AG04450 (cell line): ENCODE measurements around the gene TASOR. TPM values are rescaled to one million over a fixed set of nuclear protein-coding genes. Genes with fewer than 3 reads are reported as not detected.

ENCODE experiments used
- CTCF ChIA-PET: fragments of 300-600, 350-600 bp; formaldehyde crosslinking; extraction: SDS; loops from one replicate; lab custom pipeline; 2022; ENCODE audit warnings: antibody characterized with exemption, inconsistent platforms; lab: Charles Lee
- POLR2A ChIA-PET: fragments of 350-600 bp; formaldehyde crosslinking; extraction: SDS; loops from one replicate; lab custom pipeline; 2021; ENCODE audit warnings: antibody characterized with exemption, inconsistent platforms; lab: Yijun Ruan, JAX
- DNase-seq: peaks from one replicate; pipeline ENCODE4 v3.0.0-alpha.2; 2011; ENCODE audit warnings: low read depth, low spot score
- H3K27ac ChIP-seq: one replicate; pipeline ENCODE4 v1.5.1; 2012; ENCODE audit warnings: low read depth, low read length, control low read depth
- H3K27me3 ChIP-seq: one replicate; pipeline ENCODE4 v1.6.0; 2012; ENCODE audit warnings: low read length; ENCODE audit not compliant: control insufficient read depth, insufficient read depth
- H3K4me3 ChIP-seq: 2 replicates; pipeline ENCODE4 v1.5.1; 2011; ENCODE audit warnings: mild to moderate bottlenecking, low read depth, low read length, control low read depth
- H3K9me3 ChIP-seq: 2 replicates; pipeline ENCODE4 v1.5.1; 2012; ENCODE audit warnings: low read length; ENCODE audit not compliant: control insufficient read depth, insufficient read depth
- polyA plus RNA-seq: library from polyadenylated mRNA; depleted of rRNA; stranded (reverse); fragments of >200 nt; gene quantifications from 2 replicates; pipeline ENCODE4 v1.2.3, GENCODE V29; 2011
- TF ChIP-seq, protein P1 (sequence below): IDR thresholded peaks from 2 replicates; pipeline ENCODE4 v1.5.1; 2011; ENCODE audit warnings: low read depth, low read length, control low read depth, inconsistent platforms

Gene TASOR
- polyA plus RNA-seq, 1 experiment, result 37.6 TPM

DNA sequence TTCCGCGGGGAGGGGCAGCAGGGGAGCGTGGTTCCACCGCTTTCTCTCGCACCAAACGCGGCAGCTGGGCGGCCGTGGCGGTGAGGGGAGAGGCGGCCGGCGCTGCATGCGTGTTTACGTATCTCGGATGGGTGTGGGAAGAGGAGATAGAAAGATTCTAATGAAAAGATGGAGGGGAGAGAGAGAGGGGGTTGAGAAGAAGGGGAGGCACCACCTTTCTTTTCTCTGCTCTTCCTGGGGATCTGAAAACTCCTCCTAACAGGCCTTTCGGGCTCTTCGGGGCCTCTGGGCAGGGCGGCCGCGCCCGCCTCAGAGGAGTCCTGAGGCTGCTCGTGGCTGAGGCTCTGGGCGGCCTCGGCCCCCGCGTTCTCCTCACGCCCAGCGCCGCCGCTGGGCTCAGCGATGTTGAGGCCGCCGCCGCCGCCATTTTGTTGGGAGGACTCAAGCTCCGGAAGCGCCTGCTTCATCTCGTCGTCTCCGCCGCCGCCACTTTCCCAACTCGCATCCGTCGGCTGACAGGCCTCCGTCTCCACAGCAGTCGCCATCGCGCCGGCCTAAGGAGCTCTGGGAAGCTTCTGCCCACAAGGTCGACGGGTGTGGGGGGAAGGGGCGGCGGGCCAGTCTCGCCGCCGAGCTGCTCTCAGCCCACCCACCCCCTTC is 473 bp downstream of the TASOR start:
- POLR2A ChIA-PET, result interaction anchor here (0.5 to 1.6 kb wide), 7 partner anchors 8 to 546 kb away, joined by 3 to 9 read pairs (median 5); partner anchors contain the start of gene CCDC66
- Histone ChIP-seq H3K27ac (peak overlapping the region; percentile 97), H3K27me3 (no peaks in the 10 kb centered on the region), H3K4me3 (peak overlapping the region; percentile 76), H3K9me3 (peaks cover 10% of the 10 kb centered on the region)
- peak; percentile 16 for DNase-seq
- CTCF ChIA-PET, result interaction anchor here (0.6 to 1.6 kb wide), 3 partner anchors 8 to 53 kb away, joined by 3 to 7 read pairs (median 6); no protein-coding TSS in a partner anchor
- TF ChIP-seq, protein P1, sequence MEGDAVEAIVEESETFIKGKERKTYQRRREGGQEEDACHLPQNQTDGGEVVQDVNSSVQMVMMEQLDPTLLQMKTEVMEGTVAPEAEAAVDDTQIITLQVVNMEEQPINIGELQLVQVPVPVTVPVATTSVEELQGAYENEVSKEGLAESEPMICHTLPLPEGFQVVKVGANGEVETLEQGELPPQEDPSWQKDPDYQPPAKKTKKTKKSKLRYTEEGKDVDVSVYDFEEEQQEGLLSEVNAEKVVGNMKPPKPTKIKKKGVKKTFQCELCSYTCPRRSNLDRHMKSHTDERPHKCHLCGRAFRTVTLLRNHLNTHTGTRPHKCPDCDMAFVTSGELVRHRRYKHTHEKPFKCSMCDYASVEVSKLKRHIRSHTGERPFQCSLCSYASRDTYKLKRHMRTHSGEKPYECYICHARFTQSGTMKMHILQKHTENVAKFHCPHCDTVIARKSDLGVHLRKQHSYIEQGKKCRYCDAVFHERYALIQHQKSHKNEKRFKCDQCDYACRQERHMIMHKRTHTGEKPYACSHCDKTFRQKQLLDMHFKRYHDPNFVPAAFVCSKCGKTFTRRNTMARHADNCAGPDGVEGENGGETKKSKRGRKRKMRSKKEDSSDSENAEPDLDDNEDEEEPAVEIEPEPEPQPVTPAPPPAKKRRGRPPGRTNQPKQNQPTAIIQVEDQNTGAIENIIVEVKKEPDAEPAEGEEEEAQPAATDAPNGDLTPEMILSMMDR, result no peak

DNA sequence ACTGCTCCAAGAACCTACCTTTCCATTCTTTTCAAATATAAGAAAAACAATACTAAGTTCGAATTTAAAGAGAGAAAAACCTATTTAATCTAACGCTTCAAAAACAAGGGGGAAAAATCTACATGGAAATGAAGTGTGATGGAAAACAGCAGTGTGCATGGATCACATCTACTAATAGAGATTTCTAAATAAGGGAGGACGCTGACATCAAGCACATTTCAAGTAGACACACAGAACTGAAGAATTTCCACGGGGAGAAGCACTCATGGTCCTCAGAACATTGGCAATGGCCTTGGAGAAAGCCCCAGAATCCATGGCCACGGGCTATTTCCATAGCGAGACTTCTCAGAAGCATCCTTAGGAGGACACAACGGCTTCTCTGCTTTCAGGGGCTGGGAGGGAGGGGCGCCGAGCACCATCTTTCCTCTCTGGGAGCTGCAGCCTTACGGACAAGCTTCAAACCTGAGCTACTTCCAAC is 1.0 kb downstream of the TASOR start:
- CTCF ChIA-PET, result interaction anchor here (1.6 kb wide), 1 partner anchor 20 kb away, joined by 6 read pairs; no protein-coding TSS in a partner anchor
- Histone ChIP-seq H3K27me3 (no peaks in the 10 kb centered on the region), H3K27ac (peak overlapping the region; percentile 97), H3K9me3 (peaks cover 10% of the 10 kb centered on the region), H3K4me3 (peak overlapping the region; percentile 76)
- POLR2A ChIA-PET, result interaction anchor here (0.5 to 1.6 kb wide), 6 partner anchors 8 to 546 kb away, joined by 3 to 9 read pairs (median 6); partner anchors contain the start of gene CCDC66
- no peak for DNase-seq
- TF ChIP-seq, protein P1, result no peak

DNA sequence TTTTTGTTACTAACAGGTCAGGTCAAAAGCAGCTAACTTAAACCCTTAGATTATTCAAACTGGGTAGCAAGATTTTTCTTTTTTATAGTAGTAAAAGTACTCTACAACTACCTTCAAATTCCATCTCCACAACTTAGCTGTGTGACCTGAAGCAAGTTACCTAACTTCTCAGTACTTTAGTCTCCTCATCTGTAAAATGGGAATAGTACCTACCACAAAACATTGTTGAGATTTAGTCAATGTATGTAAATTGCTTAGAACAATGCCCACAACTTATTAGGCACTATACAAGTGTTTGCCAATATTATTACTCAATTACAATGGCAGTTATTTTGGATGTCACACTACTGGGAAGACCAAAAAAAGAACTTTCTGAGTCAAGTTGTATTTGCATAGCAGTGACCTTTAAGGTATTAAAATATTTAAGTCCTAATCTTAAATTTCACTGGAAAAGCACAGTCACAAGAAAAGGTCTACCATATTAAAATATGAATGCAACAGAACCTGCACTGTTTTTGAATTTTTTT is 2.9 kb downstream of the TASOR start:
- no peak for DNase-seq
- TF ChIP-seq, protein P1, result no peak
- Histone ChIP-seq H3K9me3 (peaks cover 10% of the 10 kb centered on the region), H3K4me3 (no peak overlapping the region), H3K27ac (no peak overlapping the region), H3K27me3 (no peaks in the 10 kb centered on the region)
- CTCF ChIA-PET, result interaction anchor here (0.9 to 1.7 kb wide), 3 partner anchors 120 to 309 kb away, joined by 3 to 4 read pairs (median 3); no protein-coding TSS in a partner anchor
- POLR2A ChIA-PET, result interaction anchor here (0.6 to 0.7 kb wide), 2 partner anchors 303 to 419 kb away, joined by 3 to 5 read pairs; no protein-coding TSS in a partner anchor

DNA sequence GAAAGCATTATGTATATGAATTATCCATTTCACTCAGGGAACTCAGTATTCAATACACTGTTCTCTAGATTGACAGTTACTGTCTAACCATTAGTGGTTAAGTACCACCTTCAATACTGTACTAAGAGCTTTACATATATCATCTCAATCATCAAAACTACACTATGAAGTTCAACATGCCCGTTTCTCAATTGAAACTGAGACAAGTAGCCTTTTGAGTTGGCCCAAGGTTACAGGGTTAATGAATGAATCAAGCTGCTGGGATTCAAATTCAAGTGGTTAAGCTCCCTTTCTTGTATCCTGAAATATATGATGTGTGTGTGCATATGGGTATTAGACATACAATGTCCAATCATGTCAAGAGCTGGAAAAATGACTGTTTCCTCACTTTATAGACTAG is 5.8 kb downstream of the TASOR start:
- Histone ChIP-seq H3K27me3 (no peaks in the 10 kb centered on the region), H3K4me3 (no peak overlapping the region), H3K27ac (no peak overlapping the region), H3K9me3 (no peaks in the 10 kb centered on the region)
- DNase-seq, result no peak
- TF ChIP-seq, protein P1, result no peak
- CTCF ChIA-PET, result interaction anchor here (1.0 to 1.1 kb wide), 2 partner anchors 25 to 125 kb away, joined by 3 to 4 read pairs; partner anchors contain the start of gene ARHGEF3
- POLR2A ChIA-PET, result no interaction called here
